Adrenal gland (tissue), 5 donors: ENCODE results near the gene PLS1.

Source experiments
- CTCF ChIP-seq, 6 experiments: fragments of 450-650 bp in 4 of 6; fragments of 200-600 bp in 2 of 6; sonication (generic) in 1 of 6; IDR thresholded peaks; 1 replicate in 5 of 6; 2 replicates in 1 of 6; pipeline versions ENCODE4 v1.5.1 to v1.8.0; 2016 to 2021; ENCODE audit warnings: antibody characterized with exemption in 6 of 6, mild to moderate bottlenecking in 2 of 6, moderate library complexity in 1 of 6
- POLR2A ChIP-seq, 2 donors: fragments of 450-650 bp; IDR thresholded peaks; one replicate each; pipeline ENCODE4 v1.6.1; 2017; ENCODE audit warnings: antibody characterized with exemption in 2 of 2, mild to moderate bottlenecking in 2 of 2, moderate library complexity in 1 of 2
- donor health status: DM: no; HTN: no; CAD: no.

- TF ChIP-seq POLR2A (IDR thresholded peaks at IDR 0.05): no peak
- TF ChIP-seq CTCF (IDR thresholded peaks at IDR 0.05): no peak
These were observed 142.2 kb downstream of the PLS1 start for GRCh38 chr3:142738396-142738795.
